NCI-H2171 (cell line): ENCODE results near the gene IRX3.
A peak's percentile ranks its signal among the peaks of the same experiment; 100 is the strongest.

Experiments used
- DNase-seq: peaks from one replicate; lab custom pipeline; 2025; lab: John Stamatoyannopoulos, UW

IRX3 gene

DNA sequence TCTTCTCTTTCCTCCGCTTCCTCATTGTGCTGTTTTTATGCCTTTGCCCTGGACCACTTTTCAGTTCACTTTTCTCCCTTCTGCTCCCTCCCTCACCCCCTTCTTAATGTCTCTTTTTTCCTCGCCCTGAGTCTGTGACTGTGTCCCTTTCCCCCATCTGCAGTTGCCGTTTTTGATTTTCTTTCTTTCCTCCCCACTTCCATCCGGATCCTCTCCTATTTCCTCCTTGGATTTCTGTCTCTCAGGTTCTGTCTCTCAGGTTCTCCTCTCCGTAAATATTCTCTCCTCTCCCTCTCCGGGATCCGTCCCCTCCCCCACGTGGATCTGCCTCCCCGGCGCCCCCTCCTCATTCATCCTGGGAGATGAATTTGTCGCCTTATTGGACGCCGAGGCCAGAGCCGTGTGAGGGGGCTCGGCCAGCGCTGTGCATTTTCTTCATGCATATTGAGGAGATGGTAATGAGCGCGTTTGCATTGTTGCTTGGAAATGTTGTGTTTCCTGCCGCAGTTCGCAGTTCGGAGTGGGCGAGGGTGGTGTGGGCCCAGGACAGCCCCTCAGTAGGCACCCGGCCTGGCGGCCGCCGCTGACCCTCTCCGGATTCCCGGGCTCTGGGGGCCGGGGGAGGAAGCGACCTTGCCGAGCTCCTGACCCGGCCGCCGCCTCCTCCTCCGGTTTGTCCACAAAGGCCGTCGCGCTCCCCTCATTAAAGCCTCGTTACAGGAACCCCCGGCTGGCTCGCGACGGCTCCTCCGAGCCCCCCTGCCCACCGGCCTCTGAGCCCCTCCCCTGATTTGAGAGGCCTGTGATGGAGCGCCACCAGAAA lies 4.5 kb upstream of the IRX3 start:
- DNase-seq: no peak

DNA sequence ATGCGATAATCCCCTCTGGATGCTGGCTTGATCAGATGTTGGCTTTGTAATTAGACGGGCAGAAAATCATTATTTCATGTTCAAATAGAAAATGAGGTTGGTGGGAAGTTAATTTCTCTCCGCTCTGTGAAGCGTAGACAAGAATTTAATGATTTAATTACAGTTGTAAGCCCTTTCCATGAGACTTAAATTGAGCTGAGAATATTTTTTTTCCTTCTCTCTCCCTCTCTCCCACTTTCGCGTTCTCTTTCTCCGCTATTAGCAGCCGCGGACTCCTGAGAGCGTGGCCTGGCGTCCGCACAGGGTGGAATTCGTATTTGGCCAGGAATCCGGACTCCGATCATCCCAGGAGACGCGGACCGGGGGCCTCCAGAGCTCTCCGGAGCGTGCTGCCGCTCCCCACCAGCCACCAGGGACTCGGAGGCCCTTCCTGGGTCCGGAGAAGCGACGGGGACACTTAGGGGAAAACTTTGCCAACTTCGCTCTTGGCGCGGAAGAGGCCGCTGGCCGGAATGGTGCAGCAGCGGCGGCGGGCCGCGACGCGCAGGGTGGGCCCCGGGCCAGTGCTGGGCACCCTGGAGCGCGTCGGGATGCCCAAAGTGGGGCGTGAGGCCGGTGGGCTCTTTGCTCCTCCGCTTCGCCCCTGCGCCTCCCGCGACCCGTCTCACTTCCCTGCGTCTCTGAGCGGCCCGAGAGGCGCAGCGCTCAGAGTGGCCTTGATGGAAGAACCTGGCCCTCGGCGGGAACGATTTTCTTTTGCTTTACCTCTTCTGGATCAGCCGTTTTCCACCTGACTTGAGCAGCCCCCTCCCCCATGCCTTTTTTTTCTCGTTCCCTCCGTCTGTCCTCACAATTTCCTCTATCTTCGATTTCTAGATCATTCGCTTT lies 3.6 kb upstream of the IRX3 start:
- DNase-seq: no peak

DNA sequence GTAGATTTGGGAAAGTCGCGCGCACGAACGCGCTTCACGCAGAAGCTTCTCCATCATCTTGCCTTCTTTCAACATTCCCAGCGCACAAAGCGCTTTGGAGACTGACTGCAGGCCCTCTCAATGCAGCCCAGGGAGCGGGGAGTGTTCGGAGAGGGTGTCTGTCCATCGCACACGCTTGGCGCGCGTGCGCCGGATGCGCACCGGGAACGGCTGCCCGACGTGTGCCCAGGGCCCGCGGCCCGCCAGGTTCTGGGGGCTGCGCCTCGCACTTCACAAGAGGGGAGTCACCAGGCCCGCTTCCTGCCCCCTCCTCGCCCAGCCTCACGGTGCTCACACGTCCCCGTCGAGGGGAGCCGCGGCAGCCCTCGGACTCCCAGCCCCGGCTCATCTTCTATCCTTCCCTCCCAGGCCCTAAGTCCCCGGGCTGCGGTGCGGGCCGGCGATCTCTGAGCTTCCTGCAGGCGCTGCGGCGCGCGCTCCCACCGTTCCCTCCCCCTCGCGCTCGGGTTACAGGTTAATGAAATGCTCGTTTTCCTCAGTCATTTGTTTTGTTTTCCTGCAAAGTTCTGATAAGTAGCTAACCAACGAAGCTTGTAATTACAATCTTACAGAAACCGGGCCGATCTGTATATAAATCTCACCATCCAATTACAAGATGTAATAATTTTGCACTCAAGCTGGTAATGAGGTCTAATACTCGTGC lies 2.8 kb upstream of the IRX3 start:
- DNase-seq: no peak

DNA sequence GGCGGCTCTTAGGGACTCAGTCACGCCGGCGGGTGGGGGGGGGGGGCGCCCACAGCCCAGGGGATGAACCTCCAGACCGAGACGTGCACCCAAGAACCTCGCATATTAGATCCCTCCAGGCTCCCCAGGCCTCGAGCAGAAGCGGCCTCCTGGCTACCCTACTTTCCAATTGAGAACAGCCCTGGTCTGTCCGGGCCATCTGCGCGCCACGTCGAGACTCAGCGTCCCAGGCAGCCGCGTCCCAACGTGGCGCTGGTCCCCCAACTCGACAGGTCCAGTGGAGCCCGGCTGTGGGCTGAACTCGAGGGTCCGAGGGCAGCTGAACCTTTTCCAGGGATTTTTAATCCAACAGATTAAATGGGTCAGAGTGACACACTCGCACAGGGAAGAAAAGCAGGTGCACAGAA lies 2.3 kb upstream of the IRX3 start:
- no peak for DNase-seq

DNA sequence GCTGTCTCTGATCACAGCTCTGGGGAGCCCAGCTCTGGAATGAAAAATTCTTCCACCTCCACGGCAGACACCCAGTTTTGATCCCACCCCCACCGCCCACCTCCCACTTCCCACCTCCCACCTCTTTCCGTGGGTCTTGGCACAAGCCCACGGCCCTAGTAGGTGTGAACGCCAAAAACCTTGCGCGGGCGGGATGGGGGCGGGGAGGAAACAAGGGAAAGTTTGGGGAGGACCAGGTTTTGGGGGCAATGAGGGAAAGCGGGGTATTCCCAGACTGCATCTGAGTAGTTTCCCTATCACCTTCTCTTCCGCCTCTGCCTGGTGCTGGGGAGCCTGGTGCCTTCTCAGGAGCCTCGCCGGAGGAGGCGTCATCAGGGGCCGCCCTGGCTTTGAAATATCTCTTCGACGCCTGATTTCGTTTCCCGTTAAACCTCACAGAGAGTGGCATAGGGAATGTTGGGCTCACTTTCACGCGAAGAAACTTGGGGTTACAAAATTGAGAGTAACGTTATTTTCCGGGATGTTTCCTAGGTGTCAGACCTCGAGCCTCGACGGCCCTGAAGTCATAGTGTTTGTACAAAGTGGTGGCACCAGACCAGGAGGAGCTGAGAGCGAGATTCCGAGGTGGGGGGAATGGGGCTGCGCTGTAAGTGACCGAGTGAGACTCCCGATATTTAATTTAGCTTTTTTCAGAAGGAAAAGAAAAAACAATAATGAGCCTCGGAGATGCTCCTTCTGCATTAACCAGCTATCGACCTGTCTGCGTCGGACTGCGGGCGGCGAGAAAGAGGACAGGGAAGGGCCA lies 1.6 kb upstream of the IRX3 start:
- DNase-seq: no peak

DNA sequence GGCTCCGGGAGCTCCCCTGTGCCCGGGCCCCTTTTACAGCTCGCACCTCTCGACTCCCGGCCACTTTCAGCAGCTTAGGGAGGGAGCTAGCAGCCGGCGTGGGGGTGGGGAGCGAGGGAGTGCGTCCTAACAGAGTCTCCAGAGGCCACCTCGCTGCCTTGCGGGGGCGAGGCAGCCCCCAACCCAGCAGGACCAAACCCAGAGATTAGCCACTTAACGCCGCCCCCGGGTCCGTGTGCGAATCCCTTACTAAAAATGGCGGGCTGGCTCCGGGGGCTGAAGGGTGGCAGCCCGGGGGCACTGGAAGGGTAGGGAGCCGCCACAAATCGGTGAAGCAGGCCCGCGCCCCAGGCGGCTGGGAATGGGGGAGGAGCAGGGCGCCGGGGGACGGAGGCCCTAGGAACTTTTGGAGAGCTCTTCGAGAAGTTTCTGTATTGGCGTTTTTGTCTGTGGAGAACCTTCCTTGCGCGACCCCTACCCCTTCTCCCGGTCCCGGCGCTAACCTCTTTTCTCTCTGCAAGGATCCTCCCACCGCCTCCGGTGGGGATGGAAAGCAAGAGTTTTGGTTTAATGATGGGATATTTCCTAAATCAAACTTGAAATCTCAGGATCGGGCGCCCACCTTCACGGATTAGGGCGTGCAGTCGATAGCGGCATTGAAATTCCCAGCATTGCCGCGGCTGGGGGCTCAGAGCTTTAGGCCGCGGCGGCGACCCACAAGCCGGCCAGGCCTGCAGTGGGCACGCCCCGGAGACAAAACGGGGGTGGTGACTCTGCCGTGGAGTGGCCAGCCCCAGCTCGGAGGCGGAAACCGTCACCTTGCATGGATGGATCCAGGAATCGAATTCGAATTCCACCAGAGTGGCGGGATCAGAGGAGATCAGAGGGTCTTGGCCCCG lies 793 bp upstream of the IRX3 start:
- no peak for DNase-seq

DNA sequence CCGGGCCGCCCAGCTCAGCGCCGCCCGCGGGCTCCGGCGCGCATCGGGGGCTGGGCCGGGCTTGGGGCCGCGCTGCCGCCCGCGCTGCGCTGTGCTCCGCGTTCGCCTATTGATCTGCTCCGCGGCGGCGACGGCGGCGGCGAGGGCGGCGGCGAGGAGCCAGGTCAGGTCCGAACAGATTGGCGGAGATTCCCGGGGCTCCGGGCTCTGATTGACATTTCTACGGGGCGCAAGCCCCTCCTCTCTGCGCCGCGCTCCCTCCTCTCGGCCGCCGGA lies 559 bp downstream of the IRX3 start:
- peak; percentile 71 for DNase-seq

DNA sequence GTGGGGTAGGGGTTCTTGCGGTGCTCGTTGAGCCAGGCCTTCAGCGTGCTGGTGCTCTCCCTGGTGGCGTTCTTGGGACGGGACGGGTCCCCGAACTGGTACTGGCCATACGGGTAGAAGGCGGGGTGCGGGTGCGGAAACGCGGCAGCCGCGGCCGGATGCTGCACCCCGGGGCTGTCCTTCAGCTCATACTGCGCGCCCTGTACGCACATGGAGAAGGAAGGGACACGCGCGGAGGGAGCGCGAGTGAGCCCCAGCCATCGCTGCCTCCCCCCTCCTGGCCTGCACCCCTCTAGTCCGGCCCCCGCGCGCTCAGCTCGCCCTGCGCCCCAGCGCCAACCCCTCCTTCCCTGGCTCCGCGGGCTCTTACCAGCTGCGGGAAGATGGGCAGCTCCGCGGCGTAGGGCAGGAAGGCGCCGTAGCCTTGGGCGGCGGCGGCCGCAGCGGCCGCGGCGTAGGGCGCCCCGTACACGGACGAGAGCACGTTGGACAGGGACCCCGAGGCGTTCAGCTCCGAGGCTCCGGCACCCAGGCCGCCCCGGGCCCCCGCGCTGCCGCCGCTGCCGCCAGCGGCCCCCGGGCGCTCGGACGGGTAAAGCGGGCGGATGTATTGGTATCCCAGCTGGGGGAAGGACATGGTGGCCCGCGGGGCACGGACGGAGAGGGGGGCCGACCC lies 1.0 kb downstream of the IRX3 start:
- DNase-seq: no peak

DNA sequence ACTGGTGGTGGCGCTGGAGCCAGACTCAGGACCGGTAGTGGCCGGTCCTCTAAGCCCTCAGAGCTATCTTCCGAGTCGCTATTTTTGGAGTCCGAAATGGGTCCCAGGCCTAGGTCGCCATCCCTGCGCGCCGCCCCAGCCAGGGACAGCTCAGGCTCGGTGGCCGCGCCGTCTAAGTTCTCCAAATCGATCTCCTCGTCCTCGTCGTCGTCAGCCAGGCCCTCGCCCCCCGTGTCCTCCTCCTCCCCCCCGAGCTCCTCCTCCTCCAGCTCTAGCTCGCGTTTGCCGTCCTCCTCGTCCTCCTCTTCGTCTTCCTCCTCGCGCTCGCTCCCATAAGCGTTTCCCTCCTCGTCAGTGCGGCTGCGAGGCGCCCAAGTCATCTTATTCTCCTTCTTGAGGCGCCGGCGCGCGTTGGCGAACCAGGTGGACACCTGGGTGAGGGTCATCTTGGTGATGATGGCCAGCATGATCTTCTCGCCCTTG lies 1.6 kb downstream of the IRX3 start:
- DNase-seq: no peak

DNA sequence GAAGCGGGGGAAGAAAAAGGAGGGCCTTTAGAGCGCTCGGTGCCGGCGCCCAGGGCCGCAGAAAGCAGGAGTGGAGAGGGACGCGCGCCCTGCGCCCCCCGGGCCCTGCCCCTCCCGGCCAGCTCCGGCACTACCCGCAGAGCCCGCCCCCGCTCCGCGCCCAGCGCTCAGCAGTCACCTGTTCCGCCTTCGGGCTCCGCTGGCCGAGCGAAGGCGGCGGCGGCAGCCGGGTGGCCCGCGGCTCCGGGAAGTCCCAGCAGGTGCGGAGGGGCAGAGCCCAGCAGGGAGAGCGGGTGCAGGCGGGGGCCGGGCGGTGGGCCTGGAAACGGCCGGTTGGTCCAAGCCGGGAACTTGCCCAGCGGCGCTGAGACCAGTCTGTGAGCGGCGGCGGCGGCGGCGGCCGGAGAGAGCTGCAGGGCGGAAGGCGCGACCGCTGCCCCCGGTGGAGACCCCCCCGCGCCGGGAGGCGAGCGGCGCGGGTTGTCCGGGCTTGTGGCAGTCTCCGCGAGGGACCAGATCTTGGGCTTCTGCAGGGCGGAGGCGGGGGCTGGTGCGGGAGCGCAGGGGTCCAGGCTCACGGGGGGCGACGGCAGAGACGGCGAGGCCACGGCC lies 2.2 kb downstream of the IRX3 start:
- no peak for DNase-seq

DNA sequence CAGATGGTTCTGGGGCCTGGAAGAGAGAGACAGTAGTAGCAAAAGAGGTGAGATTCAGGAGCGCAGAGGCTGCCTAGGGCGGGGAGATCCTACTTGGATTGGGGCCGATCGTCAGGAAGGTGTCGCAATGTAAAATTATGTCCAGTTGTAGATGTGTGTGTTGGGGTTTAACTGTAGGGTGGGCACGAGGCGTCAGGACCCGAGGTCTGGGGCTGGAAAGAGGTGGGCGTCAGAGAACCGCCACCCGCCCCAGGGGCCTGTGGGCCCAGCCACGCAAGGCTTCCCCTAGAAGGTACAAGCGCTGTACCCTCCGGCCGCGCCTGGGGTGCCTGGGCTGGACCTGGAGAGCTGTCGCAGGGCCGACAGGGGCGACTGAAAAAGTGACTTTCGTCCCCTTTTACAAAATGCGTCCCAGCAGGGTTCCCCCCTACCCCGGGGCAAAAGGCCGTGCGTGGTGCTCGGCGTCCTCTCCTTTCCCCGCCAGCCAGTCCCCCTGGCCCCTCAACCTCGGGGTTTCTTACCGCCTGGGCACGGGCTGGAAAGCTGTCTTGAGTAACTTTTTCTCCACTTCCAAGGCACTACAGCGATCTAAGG lies 2.8 kb downstream of the IRX3 start:
- no peak for DNase-seq

DNA sequence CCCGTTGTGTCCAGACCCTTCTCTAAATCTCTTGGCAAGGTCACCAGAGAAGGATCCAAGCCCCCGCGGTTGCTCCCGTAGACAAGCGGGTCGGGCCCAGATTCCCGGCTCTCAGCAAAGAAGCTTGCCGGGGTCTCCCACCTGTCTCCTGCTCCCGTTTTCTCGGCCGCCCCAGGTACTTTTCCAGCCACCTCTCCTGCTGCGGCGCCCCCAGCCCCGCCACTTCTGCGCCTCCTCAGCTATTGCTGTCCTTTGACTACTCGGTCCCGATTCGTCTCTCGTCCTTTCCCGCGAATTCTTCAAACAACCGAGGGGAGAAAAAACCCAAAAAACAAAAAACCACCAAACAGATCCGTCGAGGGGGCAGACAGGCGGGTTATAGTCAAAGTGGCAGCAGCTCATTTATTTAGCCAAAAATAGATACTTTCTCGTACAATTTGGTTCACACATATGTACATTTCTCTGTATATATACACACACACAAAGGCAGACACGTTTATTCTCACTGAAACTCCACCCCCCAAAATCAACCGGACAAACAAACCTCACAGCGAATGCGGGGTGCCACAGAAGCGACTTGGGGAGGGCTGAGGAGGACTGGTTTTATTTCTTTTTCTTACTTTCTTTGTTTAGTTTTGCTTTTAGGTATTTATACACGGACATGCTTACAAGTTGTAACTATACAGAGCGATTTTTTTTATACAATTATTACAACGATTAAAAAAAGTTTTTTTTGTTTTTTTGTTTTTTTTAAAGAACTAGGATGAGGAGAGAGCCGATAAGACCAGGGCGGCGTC lies 3.5 kb downstream of the IRX3 start:
- no peak for DNase-seq

DNA sequence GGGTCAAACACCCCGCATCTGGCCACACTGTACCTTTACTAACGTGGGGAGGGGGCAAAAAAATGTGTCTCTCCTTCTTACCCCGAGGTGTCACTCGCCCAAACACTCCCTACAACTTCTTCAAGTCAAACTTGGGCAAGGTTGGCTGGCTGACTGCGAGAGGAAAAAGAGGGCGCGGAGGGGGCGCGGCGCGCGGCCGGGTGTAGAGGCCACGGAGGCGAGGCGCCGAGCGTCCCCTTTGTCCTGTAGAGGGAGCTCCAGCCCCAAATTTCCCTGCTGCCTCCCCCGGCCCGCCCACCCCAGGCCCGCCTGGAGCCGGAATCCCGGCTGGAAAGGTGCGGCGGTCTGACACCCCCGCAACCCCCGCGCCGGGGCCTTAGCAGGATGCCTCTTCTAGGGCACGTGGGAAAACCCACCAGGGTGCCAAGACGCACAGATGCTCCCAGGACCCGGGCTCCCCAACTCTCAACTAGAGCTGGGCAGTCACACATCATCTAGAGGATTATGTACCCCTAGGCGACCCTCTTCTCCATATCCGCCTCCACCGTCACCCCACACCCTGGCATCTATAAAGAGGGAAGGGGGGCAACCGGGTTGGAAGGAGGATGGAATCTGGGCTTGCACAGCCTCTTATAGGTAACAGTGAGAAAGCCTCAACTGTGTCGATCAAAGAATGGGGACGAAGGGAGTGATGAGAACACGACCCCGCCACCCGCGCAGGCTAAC lies 4.2 kb downstream of the IRX3 start:
- no peak for DNase-seq

DNA sequence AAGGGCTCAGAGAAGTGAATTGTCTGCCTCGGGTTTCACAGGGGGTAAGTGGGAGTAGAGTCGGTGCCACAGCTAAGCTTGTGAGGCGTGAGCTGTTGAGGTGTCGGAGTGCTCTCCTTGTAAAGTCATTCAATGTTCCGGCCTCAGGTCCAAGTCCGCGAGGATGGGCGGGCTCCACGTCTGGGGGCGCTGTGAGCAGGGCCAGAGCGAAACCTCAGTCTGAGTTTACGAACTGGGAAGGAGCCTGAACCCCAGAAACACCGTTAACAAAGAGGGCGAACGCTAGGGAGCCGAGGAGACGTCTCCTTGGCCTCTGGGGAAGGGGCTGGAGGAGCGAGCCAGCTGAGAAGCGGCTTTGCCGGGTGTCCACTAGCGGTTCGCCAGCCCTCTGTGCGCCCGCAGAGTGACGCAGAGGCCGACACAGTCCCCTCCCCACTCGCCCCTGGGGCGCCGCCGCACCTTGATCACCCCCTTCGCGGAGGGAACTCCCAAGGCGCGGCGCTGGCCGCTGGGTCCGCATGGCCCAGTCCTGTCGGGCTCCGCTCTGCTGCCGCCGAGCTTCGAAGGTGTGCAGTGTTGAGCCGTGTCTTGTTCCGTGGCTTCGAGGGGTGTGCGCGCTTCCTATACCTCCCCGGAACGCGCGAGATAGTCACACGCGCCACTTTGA lies 4.9 kb downstream of the IRX3 start:
- no peak for DNase-seq

DNA sequence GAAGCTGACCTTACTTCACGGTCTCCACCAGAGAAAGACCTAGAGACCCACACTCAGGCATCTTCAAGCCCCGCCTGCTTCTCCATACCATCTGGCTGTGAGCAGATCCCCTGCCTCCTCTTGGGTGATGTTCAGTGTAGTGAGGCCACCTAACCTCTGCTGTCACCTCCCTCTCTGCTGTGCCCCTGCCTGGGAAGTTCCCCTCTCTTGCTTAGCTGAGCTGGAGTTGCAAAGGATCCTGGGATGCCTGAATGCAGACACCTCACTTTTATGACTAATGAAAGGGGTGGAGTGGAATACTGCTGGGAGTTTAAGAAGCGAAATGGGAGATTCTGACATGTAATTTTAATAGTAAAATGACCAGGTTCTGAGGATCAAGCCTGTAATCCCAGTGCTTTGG lies 5.8 kb downstream of the IRX3 start:
- no peak for DNase-seq

DNA sequence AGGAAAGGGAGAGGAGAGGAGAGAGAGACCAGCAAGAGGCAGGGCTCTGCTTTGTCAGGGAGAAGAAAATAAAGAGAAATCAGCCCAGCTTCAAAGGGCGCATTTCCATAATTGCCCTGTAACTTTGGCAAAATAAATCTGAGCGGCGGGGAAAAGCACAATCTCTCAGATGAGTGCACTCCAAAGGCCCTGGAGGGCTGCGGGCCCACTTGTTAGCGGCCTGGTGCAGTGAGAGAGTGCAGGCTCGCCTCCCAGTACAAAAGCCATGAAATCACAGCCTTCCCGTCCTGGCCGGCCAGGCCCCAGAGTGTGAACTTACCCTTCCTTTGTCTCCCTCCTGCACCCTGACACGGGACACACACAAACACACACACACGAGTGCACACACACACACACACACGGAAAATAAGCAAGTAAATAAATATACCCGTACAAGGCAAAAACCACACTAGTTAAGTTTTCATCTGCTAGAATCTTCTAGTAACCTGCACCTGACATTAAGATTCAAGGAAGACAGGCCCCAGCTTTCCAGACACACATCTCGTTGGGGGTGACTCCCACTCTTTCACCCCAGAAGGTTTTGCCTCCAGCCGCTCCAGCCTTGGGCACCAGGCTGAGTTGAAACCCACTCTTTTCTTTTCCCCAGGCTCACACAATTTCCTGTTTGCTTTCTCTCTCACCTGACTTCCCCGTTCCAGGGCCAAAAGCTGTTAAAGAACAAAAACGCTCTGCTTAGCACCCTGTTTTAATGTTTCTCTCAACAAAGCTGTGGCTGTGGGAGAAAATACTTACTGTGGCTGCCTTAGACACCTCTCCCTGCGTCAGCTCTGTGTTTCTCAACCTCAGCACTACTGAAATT lies 8.5 kb downstream of the IRX3 start:
- DNase-seq: no peak
